CD4-positive, alpha-beta T cell (primary cell): ENCODE measurements around the gene MAN2B2. TPM values are rescaled to one million over a fixed set of nuclear protein-coding genes. Genes with fewer than 3 reads are reported as not detected.

Source experiments
- ATAC-seq: fragments of 200-7000 bp; cut with Tn5 transposase; one replicate; pipeline ENCODE4 v1.10.0; 2022; ENCODE audit warnings: mild to moderate bottlenecking; ENCODE audit not compliant: poor library complexity
- CTCF ChIA-PET: fragments of 350-600 bp; sonication (Branson Sonifier 250); formaldehyde crosslinking; loops from one replicate; lab custom pipeline; 2021; ENCODE audit warnings: antibody characterized with exemption, inconsistent platforms; lab: Charles Lee
- POLR2A ChIA-PET: fragments of 350-600 bp; sonication (Branson Sonifier 250); formaldehyde crosslinking; loops from one replicate; lab custom pipeline; 2021; ENCODE audit warnings: antibody characterized with exemption, inconsistent platforms; lab: Charles Lee
- DNase-seq, 14 experiments: peaks; one replicate each; pipeline ENCODE4 v3.0.0-alpha.2; 2013 to 2020; ENCODE audit warnings: mixed read lengths in 2 of 14
- H3K27ac ChIP-seq, 2 donors: one replicate each; pipeline versions ENCODE4 v1.5.1 to v1.7.0; 2013; ENCODE audit warnings: low read length in 2 of 2, low read depth in 1 of 2, mild to moderate bottlenecking in 1 of 2
- H3K27me3 ChIP-seq, 2 experiments: 1 replicate in 1 of 2; 2 replicates in 1 of 2; pipeline versions ENCODE4 v1.6.1 to v1.7.0; 2013; ENCODE audit warnings: low read length in 2 of 2, control low read depth in 1 of 2, mild to moderate bottlenecking in 1 of 2, moderate library complexity in 1 of 2; ENCODE audit not compliant: insufficient read depth in 2 of 2, control insufficient read depth in 1 of 2
- H3K36me3 ChIP-seq: one replicate; pipeline ENCODE4 v1.6.1; 2013; ENCODE audit warnings: low read length, control low read depth; ENCODE audit not compliant: insufficient read depth
- H3K4me1 ChIP-seq: one replicate; pipeline ENCODE4 v1.6.1; 2013; ENCODE audit warnings: low read length, control low read depth; ENCODE audit not compliant: insufficient read depth
- H3K4me3 ChIP-seq: one replicate; pipeline ENCODE4 v1.5.1; 2013; ENCODE audit warnings: mild to moderate bottlenecking, low read length, moderate library complexity
- H3K9me3 ChIP-seq, 2 experiments: 1 replicate in 1 of 2; 2 replicates in 1 of 2; pipeline versions ENCODE4 v1.6.1 to v1.7.0; 2013; ENCODE audit warnings: low read length in 2 of 2, mild to moderate bottlenecking in 2 of 2, control low read depth in 1 of 2, moderate library complexity in 1 of 2; ENCODE audit not compliant: control insufficient read depth in 1 of 2, insufficient read depth in 1 of 2
- H3K27ac Mint-ChIP-seq: one replicate; pipeline ENCODE4 v1.8.0; 2020; ENCODE audit warnings: mixed read lengths
- H3K27me3 Mint-ChIP-seq: one replicate; pipeline ENCODE4 v1.8.0; 2021; ENCODE audit warnings: mixed read lengths
- H3K36me3 Mint-ChIP-seq: one replicate; pipeline ENCODE4 v1.8.0; 2021; ENCODE audit warnings: low read depth, mixed read lengths
- H3K4me1 Mint-ChIP-seq: one replicate; pipeline ENCODE4 v1.8.0; 2021; ENCODE audit warnings: low read depth, mixed read lengths
- H3K4me3 Mint-ChIP-seq: one replicate; pipeline ENCODE4 v1.8.0; 2020; ENCODE audit warnings: mild to moderate bottlenecking, mixed read lengths
- H3K9me3 Mint-ChIP-seq: one replicate; pipeline ENCODE4 v1.8.0; 2020; ENCODE audit warnings: mixed read lengths
- CTCF ChIP-seq: fragments of 200-600 bp; IDR thresholded peaks from one replicate; pipeline ENCODE4 v1.8.0; 2022; ENCODE audit warnings: antibody characterized with exemption, mild to moderate bottlenecking
- intact Hi-C, 2 experiments: fragments of 100-400 bp; cut with DNase I in 1 of 2; cut with micrococcal nuclease in 1 of 2; formaldehyde crosslinking; loops; one replicate each; pipeline versions ENCODE4 v1.15.1 to v1.9.0; 2023 to 2025; cut with DNase I, micrococcal nuclease
- total RNA-seq, 174 experiments: library from RNA in 2 of 174; stranded (reverse) in 2 of 174; gene quantifications; one replicate each; pipeline ENCODE4 v1.2.3 and lab custom pipeline; 2021 to 2026

MAN2B2 gene
- total RNA-seq, 2 experiments from 2014 or later: 25.9 to 28.5 TPM

DNA sequence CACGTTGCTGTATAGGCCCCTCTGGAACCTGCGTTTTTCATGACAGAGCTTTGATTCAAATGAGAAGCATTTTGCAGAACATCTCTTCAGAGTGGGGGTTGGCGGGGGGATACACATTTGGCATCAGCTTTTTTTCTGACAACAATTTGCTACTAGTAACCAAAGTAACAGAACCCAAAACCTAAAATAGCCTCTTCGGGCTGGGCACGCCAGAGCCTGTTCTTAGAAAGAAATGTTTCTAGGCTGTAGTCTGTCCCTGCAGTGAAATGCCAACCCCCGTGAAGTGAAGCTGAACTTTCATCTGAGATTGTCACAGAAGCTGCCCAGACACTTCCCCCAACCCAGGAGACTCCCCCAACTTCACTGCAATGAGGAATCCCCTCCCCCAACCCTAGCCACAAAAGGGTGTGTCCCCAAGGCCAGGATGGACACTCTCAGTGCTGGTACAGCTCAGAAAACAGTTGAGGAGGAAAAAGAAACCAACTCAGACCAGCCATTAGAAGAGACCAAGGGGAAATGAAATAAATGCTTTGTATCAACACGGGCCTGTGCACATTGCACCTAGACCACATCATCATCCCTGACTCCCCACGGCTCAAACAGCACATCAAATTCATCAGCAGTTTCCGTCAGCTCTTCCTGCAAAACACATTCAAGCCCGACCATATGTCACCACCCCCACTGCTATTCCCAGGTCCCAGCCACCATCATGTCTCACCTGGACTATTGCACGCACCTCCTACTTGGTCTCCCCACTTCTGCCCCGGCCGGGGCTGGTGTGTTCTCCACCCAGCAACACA, 8.4 kb upstream of the MAN2B2 start:
- H3K4me1 ChIP-seq: peaks cover 13% of the 10 kb centered on the region
- CTCF ChIA-PET: no interaction called here
- H3K36me3 ChIP-seq: no peaks in the 10 kb centered on the region
- Mint-ChIP-seq H3K36me3 (no peaks in the 10 kb centered on the region), H3K9me3 (no peaks in the 10 kb centered on the region), H3K4me3 (no peak overlapping the region), H3K27ac (no peak overlapping the region), H3K4me1 (peaks cover 5% of the 10 kb centered on the region), H3K27me3 (peaks cover 46% of the 10 kb centered on the region)
- H3K27me3 ChIP-seq: peaks cover 26 to 33% of the 10 kb centered on the region in 2 experiments
- peaks cover 0 to 9% of the 10 kb centered on the region in 2 experiments for H3K9me3 ChIP-seq
- intact Hi-C loops: no loop called here
- TF ChIP-seq CTCF: no peak
- POLR2A ChIA-PET: no interaction called here
- H3K27ac ChIP-seq: no peak overlapping the region
- no peak overlapping the region for H3K4me3 ChIP-seq
- ATAC-seq: no peak
- no peak for DNase-seq

DNA sequence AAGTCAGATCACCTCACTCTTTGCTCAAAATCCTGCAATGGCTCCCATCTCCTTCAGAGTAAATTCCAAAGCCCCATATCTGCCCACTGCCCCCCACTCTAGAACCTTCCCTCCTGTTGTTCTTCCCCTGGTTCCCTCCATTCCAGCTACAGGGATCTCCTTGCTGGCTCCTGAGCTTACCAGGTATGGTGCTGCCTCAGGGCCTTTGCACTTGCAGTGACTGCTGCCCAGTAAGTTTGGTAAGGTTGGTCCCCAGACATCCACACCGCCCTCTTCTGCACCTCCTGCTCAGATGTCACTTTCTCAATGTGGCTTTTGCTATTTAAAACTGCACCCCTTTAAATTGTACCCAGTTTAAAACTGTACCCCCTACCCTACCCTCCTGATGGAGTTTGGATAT, 7.8 kb upstream of the MAN2B2 start:
- no peaks in the 10 kb centered on the region for H3K36me3 ChIP-seq
- Mint-ChIP-seq H3K4me1 (no peaks in the 10 kb centered on the region), H3K9me3 (no peaks in the 10 kb centered on the region), H3K36me3 (no peaks in the 10 kb centered on the region), H3K27ac (no peak overlapping the region), H3K27me3 (peaks cover 40% of the 10 kb centered on the region), H3K4me3 (no peak overlapping the region)
- peaks cover 19 to 27% of the 10 kb centered on the region in 2 experiments for H3K27me3 ChIP-seq
- no peak for DNase-seq
- H3K4me3 ChIP-seq: no peak overlapping the region
- CTCF ChIA-PET: no interaction called here
- no peak for TF ChIP-seq CTCF
- intact Hi-C loops: no loop called here
- no peak for ATAC-seq
- POLR2A ChIA-PET: no interaction called here
- no peak overlapping the region for H3K27ac ChIP-seq
- peaks cover 13% of the 10 kb centered on the region for H3K4me1 ChIP-seq
- H3K9me3 ChIP-seq: peaks cover 0 to 9% of the 10 kb centered on the region in 2 experiments

DNA sequence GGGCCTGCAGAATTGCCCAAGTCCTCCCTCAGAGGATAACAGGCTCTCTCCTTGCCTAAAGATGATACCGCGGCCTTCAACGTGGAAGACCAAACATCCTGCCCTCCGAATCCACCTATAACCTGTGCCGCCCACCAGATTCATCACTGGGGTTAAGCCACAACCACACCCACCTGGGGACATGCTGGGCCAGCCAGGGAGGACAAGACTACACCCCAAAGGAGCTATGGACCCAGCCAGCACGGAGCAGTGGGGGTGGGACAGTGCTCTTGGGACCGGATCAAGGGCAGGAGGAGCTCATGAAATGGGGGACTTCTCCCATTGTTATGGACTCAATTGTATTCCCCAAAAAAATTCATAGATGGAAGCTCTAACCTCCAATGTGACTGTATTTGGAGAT, 6.8 kb upstream of the MAN2B2 start:
- DNase-seq (no peak), ATAC-seq (no peak)
- peaks cover 34% of the 10 kb centered on the region for H3K27me3 Mint-ChIP-seq
- H3K4me3 Mint-ChIP-seq: no peak overlapping the region
- CTCF ChIA-PET: no interaction called here
- H3K27ac ChIP-seq: no peak overlapping the region
- H3K9me3 Mint-ChIP-seq: no peaks in the 10 kb centered on the region
- H3K27ac Mint-ChIP-seq: no peak overlapping the region
- H3K4me1 Mint-ChIP-seq: no peaks in the 10 kb centered on the region
- H3K4me1 ChIP-seq: peaks cover 6% of the 10 kb centered on the region
- H3K9me3 ChIP-seq: peaks cover 0 to 9% of the 10 kb centered on the region in 2 experiments
- intact Hi-C loops: no loop called here
- no peaks in the 10 kb centered on the region for H3K36me3 Mint-ChIP-seq
- H3K36me3 ChIP-seq: no peaks in the 10 kb centered on the region
- H3K27me3 ChIP-seq: peaks cover 13 to 18% of the 10 kb centered on the region in 2 experiments
- no peak for TF ChIP-seq CTCF
- no peak overlapping the region for H3K4me3 ChIP-seq
- POLR2A ChIA-PET: no interaction called here
